HL-60 (cell line): ENCODE data around the gene RAB36.

Experiments used
- POLR2AphosphoS5 ChIP-seq: IDR thresholded peaks from 2 replicates; pipeline ENCODE4 v1.6.1; 2012; ENCODE audit warnings: low read depth
- SPI1 ChIP-seq: IDR thresholded peaks from 2 replicates; pipeline ENCODE4 v1.6.1; 2012; ENCODE audit warnings: low read depth, mild to moderate bottlenecking, borderline replicate concordance
- TF ChIP-seq, protein P1 (sequence below): IDR thresholded peaks from one replicate; pipeline ENCODE4 v1.5.1; 2011; ENCODE audit warnings: low read length, control low read depth, inconsistent platforms; ENCODE audit not compliant: insufficient read depth

DNA sequence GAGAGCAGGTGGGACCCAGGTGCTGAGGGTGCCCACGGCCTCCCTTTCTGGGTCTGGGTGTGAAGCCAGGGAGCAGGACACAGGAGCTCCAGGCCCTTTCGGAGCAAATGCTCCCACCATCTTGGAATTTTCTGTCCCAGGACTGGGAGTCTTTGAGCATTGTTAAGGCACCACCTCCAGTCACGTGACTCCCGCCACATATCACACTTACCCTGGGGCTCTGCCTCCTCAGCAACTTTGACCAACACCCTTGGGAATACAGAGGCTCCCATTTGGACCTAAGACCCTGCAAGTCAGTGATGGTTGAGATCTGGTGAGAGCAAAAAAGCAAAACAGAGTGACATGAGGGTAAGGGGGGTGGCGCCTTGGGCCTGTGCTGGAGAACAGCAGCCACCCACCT, 39.4 kb upstream of the RAB36 start:
- TF ChIP-seq, protein P1, sequence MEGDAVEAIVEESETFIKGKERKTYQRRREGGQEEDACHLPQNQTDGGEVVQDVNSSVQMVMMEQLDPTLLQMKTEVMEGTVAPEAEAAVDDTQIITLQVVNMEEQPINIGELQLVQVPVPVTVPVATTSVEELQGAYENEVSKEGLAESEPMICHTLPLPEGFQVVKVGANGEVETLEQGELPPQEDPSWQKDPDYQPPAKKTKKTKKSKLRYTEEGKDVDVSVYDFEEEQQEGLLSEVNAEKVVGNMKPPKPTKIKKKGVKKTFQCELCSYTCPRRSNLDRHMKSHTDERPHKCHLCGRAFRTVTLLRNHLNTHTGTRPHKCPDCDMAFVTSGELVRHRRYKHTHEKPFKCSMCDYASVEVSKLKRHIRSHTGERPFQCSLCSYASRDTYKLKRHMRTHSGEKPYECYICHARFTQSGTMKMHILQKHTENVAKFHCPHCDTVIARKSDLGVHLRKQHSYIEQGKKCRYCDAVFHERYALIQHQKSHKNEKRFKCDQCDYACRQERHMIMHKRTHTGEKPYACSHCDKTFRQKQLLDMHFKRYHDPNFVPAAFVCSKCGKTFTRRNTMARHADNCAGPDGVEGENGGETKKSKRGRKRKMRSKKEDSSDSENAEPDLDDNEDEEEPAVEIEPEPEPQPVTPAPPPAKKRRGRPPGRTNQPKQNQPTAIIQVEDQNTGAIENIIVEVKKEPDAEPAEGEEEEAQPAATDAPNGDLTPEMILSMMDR, result no peak
- TF ChIP-seq SPI1 (no peak), POLR2AphosphoS5 (no peak)
